NK-92 (cell line): Measurements from ENCODE around the gene SLC35E2B.
A peak's percentile ranks its signal among the peaks of the same experiment; 100 is the strongest.
"Not testable (repeated sequence)": the region's sequence is repeated elsewhere in the genome, so short reads cannot be mapped to it uniquely, and the experiment has no call there.

ENCODE experiments used
- DNase-seq: peaks from one replicate; lab custom pipeline; 2025; ENCODE audit not compliant: unreplicated experiment; lab: John Stamatoyannopoulos, UW

SLC35E2B gene

GRCh38 chr1:1677718-1678580, 14.6 kb downstream of the SLC35E2B start:
- DNase-seq: no peak

GRCh38 chr1:1676087-1676486, 16.5 kb downstream of the SLC35E2B start:
- DNase-seq: not testable (repeated sequence)

GRCh38 chr1:1675218-1675617, 17.4 kb downstream of the SLC35E2B start:
- DNase-seq: not testable (repeated sequence)

DNA sequence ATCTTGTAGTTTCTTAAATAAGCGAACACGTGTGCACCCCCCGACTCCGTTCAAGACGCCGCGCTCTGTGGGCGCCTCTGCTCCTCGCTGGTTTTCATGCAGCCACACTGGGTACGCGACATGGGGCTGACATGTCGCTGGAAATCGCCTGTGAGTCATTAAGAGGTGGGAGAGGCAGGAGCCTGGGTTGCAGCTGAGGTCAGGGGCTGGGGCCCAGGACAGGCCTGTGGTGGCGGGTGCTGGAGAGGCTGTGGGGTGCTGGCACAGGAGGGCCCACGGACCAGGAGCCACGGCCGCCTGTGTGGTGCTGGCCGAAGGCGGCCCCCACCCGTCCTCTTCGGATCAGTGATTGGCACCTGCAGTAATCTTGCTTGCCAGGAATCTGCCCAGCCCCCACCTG, 17.8 kb downstream of the SLC35E2B start:
- not testable (repeated sequence) for DNase-seq

DNA sequence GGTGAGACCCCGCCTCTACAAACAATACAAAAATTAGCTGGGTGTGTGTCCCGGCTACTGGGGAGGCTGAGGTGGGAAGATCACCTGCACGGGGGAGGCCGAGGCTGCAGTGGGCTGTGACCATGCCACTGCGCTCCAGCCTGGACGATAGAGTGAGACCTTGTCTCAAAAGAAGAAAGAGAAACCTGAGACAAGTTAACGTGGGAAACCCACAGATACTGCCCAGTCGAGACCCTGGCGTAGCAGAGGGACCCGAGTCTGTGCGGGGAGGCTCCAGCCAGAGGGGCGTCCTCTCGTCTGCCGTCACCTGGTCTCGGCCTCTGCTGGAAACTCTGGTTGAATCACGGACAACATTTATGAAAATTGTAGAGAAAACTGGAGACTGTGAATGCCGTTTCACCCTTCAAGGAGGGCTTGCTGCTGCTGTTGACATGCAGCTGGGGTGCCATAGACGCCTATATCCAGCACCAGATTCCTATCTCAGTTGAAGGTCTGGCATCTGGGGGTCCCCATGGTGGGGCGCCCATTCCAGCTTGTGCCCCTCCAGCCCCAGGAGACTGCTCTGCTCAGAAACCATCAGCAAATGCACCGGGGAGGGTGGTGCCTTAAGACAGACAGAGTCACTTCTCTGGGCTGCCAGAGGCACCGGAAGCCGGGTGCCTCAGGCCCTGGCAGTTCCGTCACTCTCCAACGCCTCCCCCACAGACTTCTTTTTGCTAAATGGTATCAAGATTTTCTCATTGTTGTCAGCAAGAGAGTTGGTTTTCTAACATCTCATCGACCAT, 20.2 kb downstream of the SLC35E2B start:
- no peak for DNase-seq

DNA sequence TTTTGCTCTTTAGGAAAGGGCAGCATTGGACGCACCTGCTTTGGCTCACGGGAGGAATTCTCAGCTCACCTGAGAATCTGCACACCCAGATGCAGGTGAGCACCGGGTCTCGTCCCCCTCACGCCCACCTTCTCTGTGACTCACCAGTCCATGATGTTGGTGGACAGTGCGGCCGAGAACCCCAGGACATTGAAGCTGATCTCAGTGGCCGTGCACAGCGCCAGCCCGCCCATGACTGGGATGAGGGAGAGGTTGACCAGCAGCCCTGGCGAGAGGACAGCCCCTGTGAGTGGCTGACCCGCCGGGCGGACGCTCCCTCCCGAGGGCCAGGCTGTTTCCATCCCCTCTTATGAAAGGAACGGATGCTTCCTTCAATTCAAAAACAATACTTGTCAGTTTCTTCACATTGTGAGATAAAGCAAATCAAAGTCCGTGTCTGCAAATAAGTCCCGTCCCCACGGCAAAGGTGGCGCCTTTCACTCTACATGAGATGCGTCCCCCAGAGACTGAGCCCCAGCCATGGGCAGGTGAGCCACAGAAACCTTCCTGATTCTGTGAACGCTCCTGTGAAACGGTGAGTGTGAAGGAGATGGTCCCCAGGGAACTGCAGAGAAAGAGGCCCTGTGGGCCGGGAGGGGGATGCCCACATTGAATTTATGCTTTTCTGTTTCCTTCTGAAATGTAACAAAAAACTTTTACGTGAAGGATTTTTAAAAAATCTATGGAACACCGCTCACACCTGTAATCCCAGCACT, 21.1 kb downstream of the SLC35E2B start:
- no peak for DNase-seq

GRCh38 chr1:1670866-1671265, 21.7 kb downstream of the SLC35E2B start:
- no peak for DNase-seq

DNA sequence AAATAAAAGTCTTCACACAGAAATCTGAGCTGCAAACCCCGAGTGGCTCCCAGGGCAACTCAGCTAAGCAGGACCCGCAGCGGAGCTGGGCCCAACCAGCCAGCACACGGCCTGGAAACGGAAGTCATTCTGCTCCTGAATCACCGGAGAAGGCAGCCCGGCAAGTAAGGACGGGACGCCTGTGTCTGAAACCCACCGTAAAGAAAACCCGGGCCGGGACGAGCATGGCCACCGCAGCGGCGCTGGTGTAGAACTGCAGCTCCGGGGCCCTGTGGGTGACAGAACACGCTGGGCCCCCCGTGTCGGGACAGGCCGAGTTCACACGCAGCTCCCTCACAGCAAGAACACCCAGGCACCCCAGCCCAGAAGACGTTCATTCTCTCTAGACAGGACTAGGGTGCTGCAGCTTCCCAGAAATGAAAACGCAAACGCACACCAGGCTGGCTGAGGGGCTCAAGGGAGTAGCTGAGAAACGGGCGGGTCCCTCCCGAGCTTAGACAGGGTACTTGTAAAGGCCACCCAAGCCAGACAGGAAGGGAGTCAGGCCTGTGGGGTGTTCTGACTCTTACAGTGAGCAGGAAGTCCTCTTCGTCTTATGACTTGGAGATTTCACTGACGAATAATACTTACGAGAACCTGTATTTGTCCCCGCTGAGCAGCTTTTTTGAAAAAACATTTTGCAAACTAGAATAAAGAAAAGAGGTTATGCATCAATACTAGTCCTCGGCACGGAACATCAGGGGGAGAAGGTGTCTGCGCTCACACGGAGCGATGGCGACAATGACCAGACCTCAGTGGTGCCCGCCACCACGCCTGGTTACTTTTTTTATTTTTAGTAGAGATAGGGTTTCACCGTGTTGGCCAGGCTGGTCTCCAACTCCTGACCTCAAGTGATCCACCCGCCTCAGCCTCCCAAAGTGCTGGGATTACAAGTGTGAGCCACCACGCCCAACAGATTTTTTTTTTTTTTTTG, 22.8 kb downstream of the SLC35E2B start:
- DNase-seq: no peak

GRCh38 chr1:1666526-1666925, 26.1 kb downstream of the SLC35E2B start:
- DNase-seq: no peak

GRCh38 chr1:1665815-1666251, 26.8 kb downstream of the SLC35E2B start:
- DNase-seq: no peak

GRCh38 chr1:1664941-1665814, 27.4 kb downstream of the SLC35E2B start:
- no peak for DNase-seq

DNA sequence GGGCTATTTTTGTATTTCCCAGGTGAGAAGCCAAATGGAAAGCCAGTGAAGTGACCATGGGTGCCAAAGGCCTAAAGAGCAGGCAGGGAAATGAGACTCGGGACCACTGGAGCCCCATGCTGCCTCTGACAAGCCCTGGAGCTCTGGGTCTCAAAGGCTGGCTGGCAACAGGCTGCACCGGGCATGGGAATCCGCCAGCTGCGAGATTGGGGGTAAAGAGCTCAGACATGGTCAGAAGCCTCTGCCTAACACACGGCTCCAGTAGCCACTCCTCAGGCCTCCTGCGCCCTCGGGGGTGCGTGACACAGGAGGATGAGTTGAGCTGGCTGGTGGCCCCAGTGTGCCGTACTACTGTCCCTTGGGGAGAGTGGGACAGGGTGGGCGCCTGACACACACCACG, 28.3 kb downstream of the SLC35E2B start:
- not testable (repeated sequence) for DNase-seq

DNA sequence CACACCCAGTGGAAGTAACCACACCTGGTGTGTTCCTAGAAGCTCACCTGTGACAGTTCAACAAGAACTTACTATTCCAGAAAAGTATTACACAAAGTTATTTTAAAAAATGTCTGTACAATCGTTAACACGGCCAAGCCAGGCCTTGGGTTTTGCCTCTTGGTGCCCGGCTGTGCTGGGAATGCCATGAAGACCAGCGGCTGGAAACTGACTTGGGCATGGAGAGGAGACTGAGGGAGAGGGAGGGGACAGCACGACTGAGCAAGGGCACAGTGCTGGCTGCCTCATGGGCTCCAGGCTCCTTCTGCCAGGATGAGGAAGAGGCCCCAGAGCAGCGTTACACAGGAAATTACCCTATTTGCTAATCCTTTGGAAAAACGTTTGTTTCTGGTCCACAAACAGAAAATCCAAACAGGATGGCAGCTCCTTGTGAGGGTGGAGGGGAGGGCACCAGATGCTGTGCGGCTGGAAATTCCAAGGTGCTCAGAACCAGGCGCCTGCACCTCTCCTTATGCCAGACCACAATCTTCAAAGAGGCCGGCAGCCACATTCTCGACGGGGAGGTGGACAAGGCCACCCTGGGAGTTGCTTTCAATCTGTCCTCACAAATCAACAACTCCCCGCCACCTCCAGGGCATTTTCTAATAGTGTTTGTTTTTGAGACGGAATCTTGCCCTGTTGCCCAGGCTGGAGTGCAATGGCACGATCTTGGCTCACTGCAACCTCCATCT, 29.6 kb downstream of the SLC35E2B start:
- not testable (repeated sequence) for DNase-seq

DNA sequence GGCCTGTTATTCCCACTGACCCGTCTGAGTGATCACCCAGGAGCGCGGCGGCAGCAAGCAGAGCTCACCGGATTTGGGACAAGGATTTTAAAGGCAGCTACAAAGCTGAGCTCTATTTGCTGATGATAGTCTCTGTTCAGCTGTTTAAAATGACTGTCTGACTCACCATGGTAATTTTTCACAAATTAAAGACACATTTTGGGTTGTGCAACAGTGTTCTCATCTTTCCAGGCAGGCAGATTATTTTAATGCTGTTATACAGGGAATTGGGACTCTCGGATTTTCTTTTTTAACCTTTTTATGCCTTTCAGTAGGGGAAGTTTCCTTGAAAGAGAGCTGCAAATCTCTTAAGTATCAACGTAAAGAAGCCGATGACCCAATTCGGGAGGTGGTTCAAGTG, 30.2 kb downstream of the SLC35E2B start:
- not testable (repeated sequence) for DNase-seq

DNA sequence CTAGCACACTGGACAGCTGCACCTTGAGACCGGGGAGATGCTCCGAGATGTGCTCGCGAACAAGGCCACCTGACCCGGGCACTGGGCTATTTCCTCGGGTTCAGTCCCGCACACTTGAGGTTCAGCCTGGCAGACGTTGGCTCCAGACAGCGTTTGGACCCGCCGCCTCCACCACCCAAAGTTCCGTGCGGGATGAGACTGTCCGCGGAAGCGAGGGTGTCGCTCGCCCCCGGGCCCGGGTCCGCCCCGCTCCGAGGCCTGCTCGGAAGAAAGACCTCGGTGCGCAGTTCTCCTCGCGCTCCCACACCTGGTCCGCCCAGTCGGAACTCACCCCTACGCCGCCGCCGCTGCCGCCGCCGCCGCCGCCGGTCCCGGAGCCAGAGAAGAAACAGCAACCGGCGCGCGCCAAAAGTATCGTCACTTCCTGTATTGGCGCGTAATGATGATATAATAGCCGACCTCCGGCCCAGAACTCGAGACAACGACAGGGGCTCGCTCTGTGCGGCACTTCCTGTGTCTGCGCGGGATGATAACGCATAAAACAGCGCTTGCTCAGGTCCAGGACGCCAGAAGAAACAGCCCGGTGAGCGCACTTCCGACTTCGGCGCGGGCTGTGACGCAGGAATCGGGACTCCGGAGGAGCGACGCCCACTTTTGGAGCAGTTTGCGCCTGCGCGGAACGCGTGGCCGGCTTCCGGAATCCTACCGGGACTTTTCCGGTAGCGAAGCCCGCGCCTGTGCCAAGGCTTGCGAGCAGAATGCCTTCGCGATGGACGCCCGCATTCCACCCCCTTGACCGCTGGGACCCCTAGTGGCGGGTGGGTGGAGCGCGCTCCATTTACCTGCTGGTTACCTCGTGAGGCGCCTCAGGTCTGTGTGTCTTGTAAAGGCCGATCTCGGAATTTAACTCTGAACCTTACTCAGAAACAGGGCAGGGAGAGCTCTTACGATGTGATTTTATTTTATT, 33.7 kb downstream of the SLC35E2B start, which contains the start of gene CDK11B:
Gene CDK11B, minus strand, starts transcription at position 422 of the 967 bp plus-strand sequence. CDS start 1,519 bp downstream, outside the sequence.
- peak; percentile 75 for DNase-seq

DNA sequence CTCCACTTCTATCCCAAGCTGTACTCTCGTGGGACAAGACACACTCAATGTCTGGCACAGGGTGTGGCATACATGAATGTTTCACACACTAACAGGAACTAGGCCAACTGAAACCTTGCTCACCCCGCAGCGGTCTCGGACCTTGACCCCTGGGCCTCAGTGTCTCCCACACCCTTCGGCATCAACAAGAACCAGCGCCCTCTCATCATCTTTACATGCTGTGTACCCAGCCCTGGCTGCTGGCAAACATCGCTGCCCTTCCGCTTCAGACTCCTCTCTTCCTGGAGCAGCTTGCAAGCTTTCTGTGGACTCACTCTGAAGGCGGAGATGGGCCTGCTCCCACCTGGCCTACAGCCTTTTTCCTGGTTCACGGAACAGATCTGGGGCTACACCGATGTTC, 44.3 kb downstream of the SLC35E2B start:
- not testable (repeated sequence) for DNase-seq

GRCh38 chr1:1647567-1648241, 44.9 kb downstream of the SLC35E2B start:
- DNase-seq: not testable (repeated sequence)
